ENCODE data around the gene ITGB4.

ITGB4 gene

DNA sequence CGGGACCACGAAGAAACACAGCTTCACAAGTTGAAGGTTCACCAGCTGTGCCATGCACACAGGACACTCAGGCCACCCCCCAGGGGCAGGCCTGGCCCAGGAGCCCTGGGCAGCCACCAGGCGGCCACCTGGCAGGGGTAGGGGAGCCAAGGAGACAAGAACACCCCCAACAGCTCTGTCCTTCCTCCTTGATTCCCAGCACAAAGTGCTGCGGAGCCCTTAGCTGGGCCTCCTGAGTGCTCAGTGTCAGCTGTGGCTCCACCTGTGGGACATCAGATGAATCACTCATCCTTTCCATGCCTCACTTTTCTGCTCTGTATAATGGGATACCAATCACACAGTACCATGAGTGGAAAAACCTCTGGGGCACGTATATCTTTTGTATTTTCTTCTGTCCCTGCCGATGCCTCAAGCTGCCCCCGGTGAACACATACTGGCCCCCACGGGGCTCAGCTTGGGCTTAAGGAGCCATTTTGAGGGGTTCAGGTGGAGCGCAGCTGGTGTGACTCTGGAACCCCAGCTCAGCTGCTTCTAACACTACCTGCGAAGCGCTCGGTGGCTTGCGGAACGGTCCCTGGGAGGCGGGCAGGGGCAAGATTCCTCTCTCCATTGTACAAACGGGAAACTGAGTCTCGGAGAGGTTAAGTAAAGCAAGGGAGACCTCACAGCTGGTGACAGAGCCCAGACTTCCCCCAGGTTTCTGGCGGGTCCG lies 31.7 kb downstream of the ITGB4 start:
- no peak for TF ChIP-seq TAF1 (IDR thresholded peaks at IDR 0.05; ENCODE audit: low read depth)

DNA sequence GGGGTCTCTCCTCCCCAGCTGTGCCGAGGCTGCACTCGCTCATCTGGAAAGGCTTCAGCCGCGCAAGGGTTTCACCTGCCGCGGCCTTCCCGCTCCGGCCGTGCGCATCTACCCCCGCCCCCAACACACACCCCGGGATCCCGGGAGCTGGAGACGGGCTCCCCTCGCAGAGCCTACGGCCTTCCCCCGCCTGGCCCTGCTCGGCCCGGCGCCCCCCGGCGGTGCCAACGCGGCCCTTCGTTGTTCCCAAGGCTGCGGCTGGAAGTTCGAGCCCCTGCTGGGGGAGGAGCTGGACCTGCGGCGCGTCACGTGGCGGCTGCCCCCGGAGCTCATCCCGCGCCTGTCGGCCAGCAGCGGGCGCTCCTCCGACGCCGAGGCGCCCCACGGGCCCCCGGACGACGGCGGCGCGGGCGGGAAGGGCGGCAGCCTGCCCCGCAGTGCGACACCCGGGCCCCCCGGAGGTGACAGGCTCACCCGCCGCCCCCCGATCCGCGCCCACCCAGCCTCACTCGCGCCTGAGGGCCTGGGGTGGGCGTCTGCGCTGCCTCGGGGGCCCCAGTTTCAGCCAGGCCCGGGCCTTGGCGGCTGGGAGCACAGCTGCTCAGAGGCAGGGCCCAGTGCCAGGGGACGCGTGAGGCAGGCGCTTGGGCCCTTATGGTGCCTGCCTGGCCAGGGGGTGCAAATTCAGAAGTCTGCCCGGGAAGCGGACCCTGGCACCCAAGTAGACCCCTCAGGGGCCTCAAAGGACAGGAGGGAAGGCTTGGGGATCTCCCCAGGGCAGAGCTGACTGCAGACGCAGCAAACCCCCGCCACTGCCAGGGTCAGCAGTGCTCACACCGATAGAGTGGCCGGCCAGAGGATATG lies 32.5 kb downstream of the ITGB4 start:
- TF ChIP-seq CREB1 (IDR thresholded peaks at IDR 0.05; ENCODE audit: low read depth) (no peak), TAF1 (IDR thresholded peaks at IDR 0.05; ENCODE audit: low read depth) (no peak), EP300 (IDR thresholded peaks at IDR 0.05; ENCODE audit: borderline replicate concordance) (no peak), ZBTB7A (IDR thresholded peaks at IDR 0.05; ENCODE audit: low read depth) (no peak), EGR1 (IDR thresholded peaks at IDR 0.05) (no peak), RAD21 (IDR thresholded peaks at IDR 0.05; ENCODE audit: low read depth) (no peak), TEAD4 (IDR thresholded peaks at IDR 0.05) (no peak), TCF12 (IDR thresholded peaks at IDR 0.05; ENCODE audit: low read depth) (no peak), CEBPB (IDR thresholded peaks at IDR 0.05) (no peak)
- TF ChIP-seq, protein P1, sequence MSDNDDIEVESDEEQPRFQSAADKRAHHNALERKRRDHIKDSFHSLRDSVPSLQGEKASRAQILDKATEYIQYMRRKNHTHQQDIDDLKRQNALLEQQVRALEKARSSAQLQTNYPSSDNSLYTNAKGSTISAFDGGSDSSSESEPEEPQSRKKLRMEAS (IDR thresholded peaks at IDR 0.05): no peak
- TF ChIP-seq, protein P2, sequence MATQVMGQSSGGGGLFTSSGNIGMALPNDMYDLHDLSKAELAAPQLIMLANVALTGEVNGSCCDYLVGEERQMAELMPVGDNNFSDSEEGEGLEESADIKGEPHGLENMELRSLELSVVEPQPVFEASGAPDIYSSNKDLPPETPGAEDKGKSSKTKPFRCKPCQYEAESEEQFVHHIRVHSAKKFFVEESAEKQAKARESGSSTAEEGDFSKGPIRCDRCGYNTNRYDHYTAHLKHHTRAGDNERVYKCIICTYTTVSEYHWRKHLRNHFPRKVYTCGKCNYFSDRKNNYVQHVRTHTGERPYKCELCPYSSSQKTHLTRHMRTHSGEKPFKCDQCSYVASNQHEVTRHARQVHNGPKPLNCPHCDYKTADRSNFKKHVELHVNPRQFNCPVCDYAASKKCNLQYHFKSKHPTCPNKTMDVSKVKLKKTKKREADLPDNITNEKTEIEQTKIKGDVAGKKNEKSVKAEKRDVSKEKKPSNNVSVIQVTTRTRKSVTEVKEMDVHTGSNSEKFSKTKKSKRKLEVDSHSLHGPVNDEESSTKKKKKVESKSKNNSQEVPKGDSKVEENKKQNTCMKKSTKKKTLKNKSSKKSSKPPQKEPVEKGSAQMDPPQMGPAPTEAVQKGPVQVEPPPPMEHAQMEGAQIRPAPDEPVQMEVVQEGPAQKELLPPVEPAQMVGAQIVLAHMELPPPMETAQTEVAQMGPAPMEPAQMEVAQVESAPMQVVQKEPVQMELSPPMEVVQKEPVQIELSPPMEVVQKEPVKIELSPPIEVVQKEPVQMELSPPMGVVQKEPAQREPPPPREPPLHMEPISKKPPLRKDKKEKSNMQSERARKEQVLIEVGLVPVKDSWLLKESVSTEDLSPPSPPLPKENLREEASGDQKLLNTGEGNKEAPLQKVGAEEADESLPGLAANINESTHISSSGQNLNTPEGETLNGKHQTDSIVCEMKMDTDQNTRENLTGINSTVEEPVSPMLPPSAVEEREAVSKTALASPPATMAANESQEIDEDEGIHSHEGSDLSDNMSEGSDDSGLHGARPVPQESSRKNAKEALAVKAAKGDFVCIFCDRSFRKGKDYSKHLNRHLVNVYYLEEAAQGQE (IDR thresholded peaks at IDR 0.05; ENCODE audit: low read depth): no peak
- TF ChIP-seq, protein P3, sequence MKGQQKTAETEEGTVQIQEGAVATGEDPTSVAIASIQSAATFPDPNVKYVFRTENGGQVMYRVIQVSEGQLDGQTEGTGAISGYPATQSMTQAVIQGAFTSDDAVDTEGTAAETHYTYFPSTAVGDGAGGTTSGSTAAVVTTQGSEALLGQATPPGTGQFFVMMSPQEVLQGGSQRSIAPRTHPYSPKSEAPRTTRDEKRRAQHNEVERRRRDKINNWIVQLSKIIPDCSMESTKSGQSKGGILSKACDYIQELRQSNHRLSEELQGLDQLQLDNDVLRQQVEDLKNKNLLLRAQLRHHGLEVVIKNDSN (IDR thresholded peaks at IDR 0.05): no peak

DNA sequence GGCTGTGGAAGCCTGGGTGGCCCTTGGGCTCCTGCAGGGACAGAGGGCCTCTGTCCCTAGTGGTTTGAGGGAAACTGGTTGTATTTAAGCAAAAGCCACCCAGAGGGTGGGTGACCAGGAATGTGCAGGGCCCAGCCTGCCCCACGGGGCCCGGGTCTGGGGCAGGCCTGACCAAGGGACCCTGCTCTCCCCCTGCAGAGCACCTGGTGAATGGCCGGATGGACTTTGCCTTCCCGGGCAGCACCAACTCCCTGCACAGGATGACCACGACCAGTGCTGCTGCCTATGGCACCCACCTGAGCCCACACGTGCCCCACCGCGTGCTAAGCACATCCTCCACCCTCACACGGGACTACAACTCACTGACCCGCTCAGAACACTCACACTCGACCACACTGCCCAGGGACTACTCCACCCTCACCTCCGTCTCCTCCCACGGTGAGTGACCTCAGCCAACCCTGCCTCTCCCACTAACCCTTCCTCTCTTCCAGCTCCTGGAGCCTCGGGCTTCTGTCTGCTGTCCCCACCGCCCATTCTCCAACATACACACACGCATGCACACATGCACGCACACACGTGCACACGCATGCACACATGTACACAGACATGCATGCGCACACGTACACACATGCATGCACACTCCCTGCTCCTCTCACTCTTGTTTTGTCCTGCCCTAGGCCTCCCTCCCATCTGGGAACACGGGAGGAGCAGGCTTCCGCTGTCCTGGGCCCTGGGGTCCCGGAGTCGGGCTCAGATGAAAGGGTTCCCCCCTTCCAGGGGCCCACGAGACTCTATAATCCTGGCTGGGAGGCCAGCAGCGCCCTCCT lies 33.3 kb downstream of the ITGB4 start:
- TF ChIP-seq FOXM1 (IDR thresholded peaks at IDR 0.05; ENCODE audit: borderline replicate concordance, low read depth): no peak
- TF ChIP-seq, protein P1 (IDR thresholded peaks at IDR 0.05): no peak
- no peak for TF ChIP-seq TCF12 (IDR thresholded peaks at IDR 0.05; ENCODE audit: low read depth)
- TF ChIP-seq CREB1 (IDR thresholded peaks at IDR 0.05; ENCODE audit: low read depth): no peak
- TF ChIP-seq RAD21 (IDR thresholded peaks at IDR 0.05; ENCODE audit: low read depth): no peak
- no peak for TF ChIP-seq ZBTB7A (IDR thresholded peaks at IDR 0.05; ENCODE audit: low read depth)
- no peak for TF ChIP-seq NFIC (IDR thresholded peaks at IDR 0.05)

DNA sequence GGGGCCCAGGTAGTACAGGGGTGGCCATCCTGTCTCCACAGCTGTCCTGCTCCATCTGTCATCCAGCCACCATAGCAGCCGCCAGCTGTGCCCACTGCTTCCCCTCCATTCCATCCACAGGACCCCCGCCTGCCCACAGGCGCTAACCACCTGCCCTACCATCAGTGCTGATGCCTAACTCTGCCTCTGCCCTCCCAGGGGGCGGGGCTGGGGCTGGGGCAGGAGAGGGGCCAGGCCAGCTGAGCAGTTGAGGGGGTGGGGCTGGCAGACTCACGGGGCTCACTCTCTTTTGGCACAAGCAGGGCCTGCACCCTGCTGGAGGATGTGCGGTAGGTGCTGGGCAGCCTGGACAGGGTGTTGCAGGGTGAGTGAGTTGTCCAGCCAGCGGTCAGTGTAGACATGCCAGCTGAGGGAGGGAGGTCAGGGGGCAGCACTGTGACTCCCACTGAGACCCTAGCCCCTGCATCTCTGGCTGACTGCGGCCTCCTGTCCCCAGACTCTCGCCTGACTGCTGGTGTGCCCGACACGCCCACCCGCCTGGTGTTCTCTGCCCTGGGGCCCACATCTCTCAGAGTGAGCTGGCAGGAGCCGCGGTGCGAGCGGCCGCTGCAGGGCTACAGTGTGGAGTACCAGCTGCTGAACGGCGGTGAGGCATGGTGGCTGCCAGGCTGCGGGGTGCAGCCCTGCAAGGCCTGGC lies 34.1 kb downstream of the ITGB4 start:
- TF ChIP-seq EGR1 (IDR thresholded peaks at IDR 0.05) (no peak), NFIC (IDR thresholded peaks at IDR 0.05) (no peak), EP300 (IDR thresholded peaks at IDR 0.05; ENCODE audit: borderline replicate concordance) (no peak), ZBTB7A (IDR thresholded peaks at IDR 0.05; ENCODE audit: low read depth) (no peak), RAD21 (IDR thresholded peaks at IDR 0.05; ENCODE audit: low read depth) (no peak), FOXM1 (IDR thresholded peaks at IDR 0.05; ENCODE audit: borderline replicate concordance, low read depth) (no peak), CEBPB (IDR thresholded peaks at IDR 0.05) (no peak), TEAD4 (IDR thresholded peaks at IDR 0.05) (no peak), YY1 (IDR thresholded peaks at IDR 0.05; ENCODE audit: low read depth) (no peak), CREB1 (IDR thresholded peaks at IDR 0.05; ENCODE audit: low read depth) (no peak)
- TF ChIP-seq, protein P1 (IDR thresholded peaks at IDR 0.05): no peak

DNA sequence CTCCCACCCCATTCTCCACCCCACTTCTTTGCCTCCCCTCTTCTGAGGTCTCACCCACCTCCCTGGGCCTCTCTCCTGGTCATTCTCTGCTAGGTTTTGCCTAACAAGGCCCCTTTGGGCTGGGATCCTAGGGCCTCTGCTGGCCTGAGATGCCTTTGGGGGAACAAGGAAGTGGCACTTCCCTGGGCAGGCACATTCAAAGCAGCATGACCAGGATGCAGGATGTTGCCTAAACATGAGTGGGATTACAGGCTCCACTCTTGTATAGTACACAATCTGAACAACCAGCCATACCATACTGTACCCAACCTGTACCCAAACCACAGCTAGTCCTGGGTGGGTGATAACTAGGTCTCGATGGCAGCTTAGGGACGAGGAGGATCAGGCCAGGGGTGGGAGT lies 34.7 kb downstream of the ITGB4 start:
- TF ChIP-seq, protein P1 (IDR thresholded peaks at IDR 0.05): no peak
- no peak for TF ChIP-seq NFIC (IDR thresholded peaks at IDR 0.05)
- no peak for TF ChIP-seq RAD21 (IDR thresholded peaks at IDR 0.05; ENCODE audit: low read depth)
- TF ChIP-seq FOXM1 (IDR thresholded peaks at IDR 0.05; ENCODE audit: borderline replicate concordance, low read depth): no peak
- TF ChIP-seq ZBTB7A (IDR thresholded peaks at IDR 0.05; ENCODE audit: low read depth): no peak

DNA sequence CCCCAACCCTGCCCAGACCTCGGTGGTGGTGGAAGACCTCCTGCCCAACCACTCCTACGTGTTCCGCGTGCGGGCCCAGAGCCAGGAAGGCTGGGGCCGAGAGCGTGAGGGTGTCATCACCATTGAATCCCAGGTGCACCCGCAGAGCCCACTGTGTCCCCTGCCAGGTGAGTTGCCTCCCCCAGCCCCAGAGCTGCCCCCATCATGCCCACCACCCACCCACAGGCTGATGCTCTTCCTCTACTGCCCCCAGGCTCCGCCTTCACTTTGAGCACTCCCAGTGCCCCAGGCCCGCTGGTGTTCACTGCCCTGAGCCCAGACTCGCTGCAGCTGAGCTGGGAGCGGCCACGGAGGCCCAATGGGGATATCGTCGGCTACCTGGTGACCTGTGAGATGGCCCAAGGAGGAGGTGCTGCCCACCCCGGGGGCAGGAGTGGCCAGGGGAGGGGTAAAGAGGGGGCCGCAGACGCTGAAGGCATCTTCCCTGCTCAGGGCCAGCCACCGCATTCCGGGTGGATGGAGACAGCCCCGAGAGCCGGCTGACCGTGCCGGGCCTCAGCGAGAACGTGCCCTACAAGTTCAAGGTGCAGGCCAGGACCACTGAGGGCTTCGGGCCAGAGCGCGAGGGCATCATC lies 35.3 kb downstream of the ITGB4 start:
- TF ChIP-seq, protein P1 (IDR thresholded peaks at IDR 0.05): no peak
- TF ChIP-seq ZBTB7A (IDR thresholded peaks at IDR 0.05; ENCODE audit: low read depth): no peak
- TF ChIP-seq TCF12 (IDR thresholded peaks at IDR 0.05; ENCODE audit: low read depth): no peak
- TF ChIP-seq EGR1 (IDR thresholded peaks at IDR 0.05): no peak

Data from Ishikawa (cell line).